Ascending aorta (tissue), 2 donors: ENCODE data around the gene BNC2. TPM values are rescaled to one million over a fixed set of nuclear protein-coding genes. Genes with fewer than 3 reads are reported as not detected.

Source experiments
- DNase-seq, 2 donors: peaks; one replicate each; pipeline ENCODE4 v3.0.0-alpha.2; 2019; ENCODE audit warnings: low spot score in 2 of 2
- H3K27ac ChIP-seq, 2 donors: fragments of 200-600 bp; sonication (generic); one replicate each; pipeline ENCODE4 v1.5.1; 2016 to 2017; ENCODE audit warnings: mild to moderate bottlenecking in 1 of 2
- H3K27me3 ChIP-seq: fragments of 200-600 bp; sonication (generic); one replicate; pipeline ENCODE4 v1.5.1; 2017
- H3K36me3 ChIP-seq, 2 donors: fragments of 200-600 bp; sonication (generic); one replicate each; pipeline ENCODE4 v1.5.1; 2016
- H3K4me1 ChIP-seq, 2 donors: fragments of 200-600 bp; sonication (generic); one replicate each; pipeline ENCODE4 v1.5.1; 2016 to 2017; ENCODE audit warnings: mild to moderate bottlenecking in 1 of 2
- H3K4me3 ChIP-seq, 2 donors: fragments of 200-600 bp; sonication (generic); one replicate each; pipeline ENCODE4 v1.5.1; 2016 to 2017; ENCODE audit warnings: mild to moderate bottlenecking in 1 of 2
- H3K9me3 ChIP-seq, 2 donors: fragments of 200-600 bp; sonication (generic); one replicate each; pipeline ENCODE4 v1.5.1; 2016
- intact Hi-C: fragments of 100-400 bp; cut with DNase I; formaldehyde crosslinking; loops from one replicate; pipeline ENCODE4 v1.15.1; 2023
- total RNA-seq: library from RNA; depleted of rRNA; stranded (reverse); fragments of >200 nt; gene quantifications from one replicate; pipeline ENCODE4 v1.1.0, GENCODE V29; 2016
- TF ChIP-seq, protein P1 (sequence below), 3 experiments: fragments of 200-600 bp in 2 of 3; fragments of 450-650 bp in 1 of 3; sonication (generic) in 2 of 3; IDR thresholded peaks; one replicate each; pipeline ENCODE4 v1.5.1; 2016 to 2019; ENCODE audit warnings: antibody characterized with exemption in 3 of 3, mild to moderate bottlenecking in 1 of 3, moderate library complexity in 1 of 3

Gene BNC2
- total RNA-seq, 1 donor from 2014 or later: 25.5 TPM

DNA sequence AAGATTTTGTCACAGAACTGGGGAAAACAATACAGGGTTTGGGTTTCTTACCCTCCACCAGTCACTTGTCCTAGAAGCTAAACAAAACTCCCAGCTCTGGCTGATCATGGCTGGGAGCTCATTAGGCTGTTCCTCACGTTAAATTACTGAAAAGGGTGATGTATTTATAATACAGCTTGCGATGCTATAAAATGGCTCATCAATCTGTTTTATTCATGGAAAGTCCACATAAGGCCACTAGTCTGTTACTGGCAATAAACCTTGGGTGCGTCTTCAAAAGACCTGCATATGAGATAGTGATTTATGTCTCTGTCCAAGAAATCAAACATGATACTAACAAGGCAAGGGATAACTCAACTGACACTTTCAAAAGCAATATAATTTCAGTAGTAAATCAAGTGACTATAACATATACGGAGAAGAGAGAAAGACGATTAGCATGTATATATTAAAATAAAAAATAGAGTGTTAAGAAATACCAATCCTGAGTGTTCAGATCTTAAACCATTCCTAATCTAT lies 219.0 kb downstream of the BNC2 start:
- Histone ChIP-seq H3K36me3 (no peaks in the 10 kb centered on the region), H3K9me3 (no peaks in the 10 kb centered on the region), H3K4me1 (no peaks in the 10 kb centered on the region), H3K27ac (no peak overlapping the region), H3K4me3 (no peak overlapping the region), H3K27me3 (no peaks in the 10 kb centered on the region)
- TF ChIP-seq, protein P1, sequence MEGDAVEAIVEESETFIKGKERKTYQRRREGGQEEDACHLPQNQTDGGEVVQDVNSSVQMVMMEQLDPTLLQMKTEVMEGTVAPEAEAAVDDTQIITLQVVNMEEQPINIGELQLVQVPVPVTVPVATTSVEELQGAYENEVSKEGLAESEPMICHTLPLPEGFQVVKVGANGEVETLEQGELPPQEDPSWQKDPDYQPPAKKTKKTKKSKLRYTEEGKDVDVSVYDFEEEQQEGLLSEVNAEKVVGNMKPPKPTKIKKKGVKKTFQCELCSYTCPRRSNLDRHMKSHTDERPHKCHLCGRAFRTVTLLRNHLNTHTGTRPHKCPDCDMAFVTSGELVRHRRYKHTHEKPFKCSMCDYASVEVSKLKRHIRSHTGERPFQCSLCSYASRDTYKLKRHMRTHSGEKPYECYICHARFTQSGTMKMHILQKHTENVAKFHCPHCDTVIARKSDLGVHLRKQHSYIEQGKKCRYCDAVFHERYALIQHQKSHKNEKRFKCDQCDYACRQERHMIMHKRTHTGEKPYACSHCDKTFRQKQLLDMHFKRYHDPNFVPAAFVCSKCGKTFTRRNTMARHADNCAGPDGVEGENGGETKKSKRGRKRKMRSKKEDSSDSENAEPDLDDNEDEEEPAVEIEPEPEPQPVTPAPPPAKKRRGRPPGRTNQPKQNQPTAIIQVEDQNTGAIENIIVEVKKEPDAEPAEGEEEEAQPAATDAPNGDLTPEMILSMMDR (IDR thresholded peaks at IDR 0.05): no peak
- DNase-seq: no peak
- intact Hi-C loops: no loop called here

DNA sequence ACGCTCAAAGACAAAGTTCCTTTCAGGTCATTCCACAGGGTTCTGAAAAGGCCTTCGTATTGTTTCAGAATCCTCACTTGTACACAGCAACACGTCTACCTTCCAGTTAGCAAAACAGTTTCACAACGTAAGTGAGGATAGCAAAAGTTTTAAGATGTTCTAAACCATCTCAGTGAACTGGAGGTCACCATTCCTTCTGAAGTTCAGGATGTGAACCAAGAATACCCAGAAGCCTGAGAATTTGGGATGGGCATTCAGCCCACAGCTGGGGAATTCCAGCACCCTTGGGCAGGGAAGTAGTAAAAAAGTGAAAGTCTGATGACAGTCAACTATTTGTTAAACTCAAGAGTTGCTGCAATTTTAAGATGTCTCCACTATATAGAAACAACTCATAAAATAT lies 224.5 kb downstream of the BNC2 start:
- TF ChIP-seq, protein P1 (IDR thresholded peaks at IDR 0.05): no peak
- H3K4me1 ChIP-seq: no peaks in the 10 kb centered on the region
- no peaks in the 10 kb centered on the region for H3K9me3 ChIP-seq
- no peak overlapping the region for H3K4me3 ChIP-seq
- no peak overlapping the region for H3K27ac ChIP-seq
- DNase-seq: no peak
- H3K36me3 ChIP-seq: no peaks in the 10 kb centered on the region
- no peaks in the 10 kb centered on the region for H3K27me3 ChIP-seq
- intact Hi-C loops: loop anchor here (5.0 kb wide), 1 partner anchor 56 kb away; no protein-coding TSS in a partner anchor

DNA sequence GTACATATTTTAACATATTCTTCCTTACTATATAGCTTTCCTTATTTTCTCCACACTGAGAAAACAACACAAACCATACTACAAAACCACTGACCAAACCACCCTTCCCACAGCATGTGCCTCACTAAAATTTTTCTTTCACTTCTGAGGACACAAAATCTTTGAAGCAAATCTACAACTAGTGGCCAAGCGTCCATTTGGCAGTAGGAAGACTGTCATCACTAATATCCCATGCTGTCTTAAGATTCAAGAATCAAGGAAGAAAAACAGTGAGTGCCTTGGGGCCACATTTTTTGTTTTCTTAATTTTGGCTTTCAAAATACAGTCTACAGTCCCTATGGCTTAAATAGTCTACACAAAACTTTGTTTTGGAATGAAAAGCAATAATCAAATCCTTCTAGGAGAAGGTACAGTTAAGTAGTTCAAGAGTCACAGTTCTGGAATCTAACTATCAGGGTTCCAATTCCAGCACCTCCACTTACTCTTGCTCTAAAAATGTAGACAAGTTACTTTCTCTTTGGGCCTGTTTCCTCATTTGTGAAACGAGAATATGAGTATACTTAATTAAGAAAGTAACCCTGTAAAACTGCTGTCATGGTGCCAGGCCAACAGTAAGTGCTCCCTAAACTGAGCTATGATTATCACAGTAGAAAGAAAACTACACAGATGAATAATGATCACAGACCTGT lies 227.9 kb downstream of the BNC2 start:
- no peak overlapping the region for H3K27ac ChIP-seq
- TF ChIP-seq, protein P1 (IDR thresholded peaks at IDR 0.05): no peak
- intact Hi-C loops: no loop called here
- no peaks in the 10 kb centered on the region for H3K36me3 ChIP-seq
- no peaks in the 10 kb centered on the region for H3K27me3 ChIP-seq
- no peak overlapping the region for H3K4me3 ChIP-seq
- no peaks in the 10 kb centered on the region for H3K9me3 ChIP-seq
- DNase-seq: no peak
- no peaks in the 10 kb centered on the region for H3K4me1 ChIP-seq

DNA sequence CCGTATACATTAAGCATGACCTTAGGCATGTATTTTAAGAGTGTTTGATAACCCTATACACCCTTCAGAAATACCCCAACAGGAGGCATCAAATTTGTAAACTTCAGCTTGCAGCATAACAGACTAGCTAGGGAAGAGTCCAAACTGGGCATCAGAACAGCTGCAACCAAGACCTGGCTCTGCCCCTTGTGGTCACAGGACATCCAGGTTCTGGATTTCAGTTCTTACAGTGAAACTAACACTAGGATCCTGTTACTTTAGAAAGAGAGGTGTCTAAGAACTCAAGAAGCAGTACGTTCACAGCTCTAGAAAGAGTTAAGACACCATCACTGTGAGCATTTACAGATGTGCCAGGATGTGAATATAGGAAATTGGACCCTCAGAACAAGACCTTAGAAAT lies 229.8 kb downstream of the BNC2 start:
- no peak for DNase-seq

DNA sequence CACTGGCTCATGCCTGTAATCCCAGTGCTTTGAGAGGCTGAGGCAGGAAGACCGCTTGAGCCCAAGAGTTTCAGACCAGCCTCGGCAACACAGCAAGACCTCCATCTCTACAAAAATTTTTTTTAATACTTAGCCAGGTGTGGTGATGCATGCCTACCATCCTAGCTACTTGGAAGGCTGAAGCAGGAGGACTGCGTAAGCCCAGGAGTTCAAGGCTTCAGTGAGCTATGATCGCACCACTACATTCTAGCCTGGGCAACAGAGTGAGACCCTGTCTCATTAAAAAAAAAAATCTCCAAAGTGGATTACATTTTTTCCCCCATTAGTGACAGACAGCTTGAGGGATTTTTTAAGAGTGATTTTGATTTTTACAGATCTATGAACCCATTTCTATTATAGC lies 230.8 kb downstream of the BNC2 start:
- DNase-seq: no peak
- intact Hi-C loops: no loop called here
- Histone ChIP-seq H3K36me3 (no peaks in the 10 kb centered on the region), H3K4me3 (no peak overlapping the region), H3K27ac (no peak overlapping the region), H3K27me3 (no peaks in the 10 kb centered on the region), H3K4me1 (no peaks in the 10 kb centered on the region), H3K9me3 (no peaks in the 10 kb centered on the region)
- TF ChIP-seq, protein P1 (IDR thresholded peaks at IDR 0.05): no peak

More for the DNA sequence above, 229.8 kb downstream of the BNC2 start:
- Histone ChIP-seq H3K9me3 (no peaks in the 10 kb centered on the region), H3K4me1 (no peaks in the 10 kb centered on the region), H3K27me3 (no peaks in the 10 kb centered on the region), H3K4me3 (no peak overlapping the region), H3K36me3 (no peaks in the 10 kb centered on the region), H3K27ac (no peak overlapping the region)
- TF ChIP-seq, protein P1 (IDR thresholded peaks at IDR 0.05): peak in 1 of 3 experiments; percentile 17
- intact Hi-C loops: no loop called here
